ENCODE measurements around the gene CNGA3.

The CNGA3 gene

GRCh38 chr2:98388601-98389250 is 42.5 kb downstream of the CNGA3 start:
- no peak overlapping the region for H3K27ac ChIP-seq (replicated peaks)
- DNase-seq (ENCODE audit: low read depth in 1 of 2, low spot score in 1 of 2), result no peak
- H3K4me3 ChIP-seq (replicated peaks; ENCODE audit: insufficient read depth, low read length), result no peak overlapping the region
- TF ChIP-seq GABPA (IDR thresholded peaks at IDR 0.05; ENCODE audit: low read depth), result no peak
- TF ChIP-seq POLR2AphosphoS5 (IDR thresholded peaks at IDR 0.05; ENCODE audit: low read depth), result no peak
- TF ChIP-seq CTCF (IDR thresholded peaks at IDR 0.05; ENCODE audit: insufficient read depth, low read length), result no peak
- no peak for TF ChIP-seq SPI1 (IDR thresholded peaks at IDR 0.05; ENCODE audit: borderline replicate concordance, low read depth)
- no peak for TF ChIP-seq REST (IDR thresholded peaks at IDR 0.05; ENCODE audit: insufficient replicate concordance, low read depth)
- no peaks in the 10 kb centered on the region for H3K27me3 ChIP-seq (ENCODE audit: insufficient read depth, poor library complexity, severe bottlenecking)

- Histone ChIP-seq H3K27me3 (ENCODE audit: insufficient read depth, poor library complexity, severe bottlenecking) (no peaks in the 10 kb centered on the region), H3K27ac (replicated peaks) (no peak overlapping the region), H3K4me3 (replicated peaks; ENCODE audit: insufficient read depth, low read length) (no peak overlapping the region)
- TF ChIP-seq GABPA (IDR thresholded peaks at IDR 0.05; ENCODE audit: low read depth) (no peak), CTCF (IDR thresholded peaks at IDR 0.05; ENCODE audit: insufficient read depth, low read length) (no peak)
- no peak for DNase-seq (ENCODE audit: low read depth in 1 of 2, low spot score in 1 of 2)
These were observed 43.0 kb downstream of the CNGA3 start for GRCh38 chr2:98389251-98389605.

GRCh38 chr2:98390571-98391476 is 44.6 kb downstream of the CNGA3 start:
- no peak for DNase-seq (ENCODE audit: low read depth in 1 of 2, low spot score in 1 of 2)
- TF ChIP-seq CTCF (IDR thresholded peaks at IDR 0.05; ENCODE audit: insufficient read depth, low read length), result no peak
- H3K27ac ChIP-seq (replicated peaks), result no peak overlapping the region
- H3K27me3 ChIP-seq (ENCODE audit: insufficient read depth, poor library complexity, severe bottlenecking), result no peaks in the 10 kb centered on the region
- H3K4me3 ChIP-seq (replicated peaks; ENCODE audit: insufficient read depth, low read length), result no peak overlapping the region

GRCh38 chr2:98391581-98392270 is 45.5 kb downstream of the CNGA3 start:
- no peak overlapping the region for H3K27ac ChIP-seq (replicated peaks)
- no peak for DNase-seq (ENCODE audit: low read depth in 1 of 2, low spot score in 1 of 2)
- no peaks in the 10 kb centered on the region for H3K27me3 ChIP-seq (ENCODE audit: insufficient read depth, poor library complexity, severe bottlenecking)
- H3K4me3 ChIP-seq (replicated peaks; ENCODE audit: insufficient read depth, low read length), result no peak overlapping the region
- TF ChIP-seq CTCF (IDR thresholded peaks at IDR 0.05; ENCODE audit: insufficient read depth, low read length) (no peak), POLR2AphosphoS5 (IDR thresholded peaks at IDR 0.05; ENCODE audit: low read depth) (no peak), REST (IDR thresholded peaks at IDR 0.05; ENCODE audit: insufficient replicate concordance, low read depth) (no peak), SPI1 (IDR thresholded peaks at IDR 0.05; ENCODE audit: borderline replicate concordance, low read depth) (no peak), GABPA (IDR thresholded peaks at IDR 0.05; ENCODE audit: low read depth) (no peak)

Measured in HL-60 (cell line).